HG03159 (cell line): ENCODE results near the gene RPL19.
"Not testable (repeated sequence)": the region's sequence is repeated elsewhere in the genome, so short reads cannot be mapped to it uniquely, and the experiment has no call there.

ENCODE experiments used
- ATAC-seq: cut with Tn5 transposase; IDR thresholded peaks from one replicate; pipeline ENCODE4 v1.9.1; 2021; ENCODE audit warnings: mild to moderate bottlenecking, moderate library complexity; ENCODE audit not compliant: unreplicated experiment

The RPL19 gene

GRCh38 chr17:39200070-39200879 is at the start of gene RPL19:
Gene RPL19 (plus strand): TSS chr17:39200283. CDS start chr17:39200345, 62 bp downstream.
- peak; percentile 59 for ATAC-seq

DNA sequence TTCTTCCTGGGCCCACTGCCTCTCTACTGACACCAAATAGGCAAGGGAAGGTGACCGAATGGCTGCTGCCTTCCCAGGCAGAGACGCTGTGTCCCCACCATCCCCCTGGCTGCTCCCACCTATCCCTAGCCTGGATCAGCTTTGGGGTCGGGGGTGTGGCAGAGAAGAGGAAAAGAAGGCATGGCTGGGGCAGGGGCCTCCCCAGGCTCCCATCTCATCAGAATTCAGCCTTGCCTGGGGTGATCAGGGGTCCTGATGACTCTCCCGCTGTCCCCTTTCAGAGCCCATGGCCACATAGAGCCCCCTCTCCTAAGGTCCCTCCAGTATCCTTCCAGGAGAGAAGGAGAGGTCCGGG is 49.3 kb upstream of the RPL19 start:
- no peak for ATAC-seq

DNA sequence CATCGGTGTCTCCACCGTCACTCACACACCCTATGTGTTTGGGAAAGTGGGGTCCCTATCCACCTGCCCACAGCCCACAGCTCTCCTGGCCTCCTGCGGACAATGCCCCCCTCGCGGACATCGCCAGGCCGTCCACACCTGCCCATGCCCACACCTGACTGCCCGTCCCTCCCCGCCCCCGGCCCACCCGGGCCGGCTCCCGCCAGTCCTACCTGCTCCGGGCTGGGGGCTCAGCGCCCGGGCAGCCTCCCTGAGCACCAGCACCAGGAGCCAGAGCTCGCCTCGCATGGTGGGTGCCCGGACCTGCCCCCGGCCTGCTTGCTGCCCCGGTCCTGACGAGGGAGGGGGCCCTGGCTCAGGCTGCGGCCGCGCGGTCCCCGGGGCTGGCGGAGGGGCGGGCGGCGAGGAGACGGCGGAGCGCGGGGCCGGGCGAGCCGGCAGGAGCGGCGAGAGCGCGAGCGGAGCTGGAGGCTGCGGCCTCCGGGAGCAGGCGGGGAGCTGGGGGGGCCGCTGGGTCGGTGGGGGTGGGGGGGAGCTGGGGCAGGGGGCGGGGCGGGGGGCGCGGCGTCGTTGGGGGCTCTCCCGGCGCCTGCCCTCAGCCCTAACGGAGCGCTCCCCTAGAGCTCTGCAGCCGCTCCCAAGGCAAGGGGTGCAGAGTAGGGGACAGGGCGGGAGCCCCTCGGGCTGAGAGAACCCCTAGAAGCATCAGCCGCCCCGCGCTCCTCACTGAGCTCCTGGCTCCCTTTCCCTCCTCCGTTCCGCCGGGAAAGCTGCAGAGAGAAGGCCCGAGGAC is 48.7 kb upstream of the RPL19 start, which contains the start of gene PLXDC1:
PLXDC1 (minus strand) TSS at position 488 of the 793 bp plus-strand sequence; CDS start at position 288, 200 bp downstream.
- ATAC-seq: no peak

- ATAC-seq: no peak
These were observed 47.9 kb upstream of the RPL19 start for GRCh38 chr17:39151943-39152818.

- peak; percentile 59 for ATAC-seq
These were observed 46.5 kb upstream of the RPL19 start for GRCh38 chr17:39153599-39154051.

GRCh38 chr17:39155654-39156053 is 44.4 kb upstream of the RPL19 start:
- ATAC-seq: no peak

DNA sequence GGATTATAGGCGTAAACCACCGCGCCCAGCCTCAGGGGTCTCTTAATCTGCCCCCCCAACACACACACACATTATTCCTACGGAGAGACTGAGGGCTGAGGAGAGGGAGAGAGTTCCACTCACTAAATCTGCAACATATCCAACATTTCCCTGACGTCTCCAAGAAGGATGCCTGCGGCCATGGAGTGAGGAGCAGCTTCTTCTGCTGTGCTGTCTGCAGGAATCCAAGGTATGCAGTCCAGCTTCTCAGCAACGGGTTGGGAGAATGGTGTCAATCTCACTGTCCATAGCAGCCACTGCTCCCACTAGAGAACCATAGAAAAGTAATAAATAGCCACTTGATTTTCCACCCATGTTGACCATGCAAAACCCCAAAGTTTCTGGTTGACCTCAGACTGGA is 43.6 kb upstream of the RPL19 start:
- ATAC-seq: no peak

- ATAC-seq: no peak
These were observed 41.5 kb upstream of the RPL19 start for GRCh38 chr17:39158623-39159022.

GRCh38 chr17:39161962-39162361 is 38.1 kb upstream of the RPL19 start:
- ATAC-seq: no peak

- peak; percentile 80 for ATAC-seq
These were observed 35.4 kb upstream of the RPL19 start for GRCh38 chr17:39164675-39165143.

GRCh38 chr17:39165178-39165840 is 34.8 kb upstream of the RPL19 start:
- no peak for ATAC-seq

DNA sequence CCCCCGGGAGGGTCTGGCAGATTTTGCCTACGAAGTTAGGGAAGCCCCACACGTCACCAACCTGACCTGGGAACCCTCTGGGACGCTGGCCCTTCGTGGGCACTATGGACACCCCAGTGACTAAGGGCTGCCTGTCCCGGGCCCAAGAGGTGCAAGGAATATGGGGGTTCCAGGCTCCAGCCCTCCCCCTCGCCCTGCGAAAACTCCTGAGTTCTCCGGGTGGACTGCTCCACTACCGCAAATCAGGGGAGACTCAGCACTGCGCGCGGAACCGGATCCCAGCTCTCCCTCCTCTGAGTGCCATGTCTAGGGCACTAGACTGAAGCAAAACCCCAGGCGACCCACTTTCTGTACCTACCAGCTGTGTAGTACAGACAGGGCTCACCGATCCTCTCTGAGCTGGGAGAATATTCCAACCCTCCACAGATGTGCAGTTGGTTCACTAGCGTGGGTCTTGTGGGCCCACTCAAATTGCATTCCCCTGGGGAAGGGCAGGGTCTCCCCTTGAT is 34.2 kb upstream of the RPL19 start, which contains the start of gene ARL5C:
ARL5C (minus strand) TSS at position 321 of the 509 bp plus-strand sequence. CDS start 401 bp downstream, outside the sequence.
- no peak for ATAC-seq

- no peak for ATAC-seq
These were observed 33.4 kb upstream of the RPL19 start for GRCh38 chr17:39166437-39167335.

DNA sequence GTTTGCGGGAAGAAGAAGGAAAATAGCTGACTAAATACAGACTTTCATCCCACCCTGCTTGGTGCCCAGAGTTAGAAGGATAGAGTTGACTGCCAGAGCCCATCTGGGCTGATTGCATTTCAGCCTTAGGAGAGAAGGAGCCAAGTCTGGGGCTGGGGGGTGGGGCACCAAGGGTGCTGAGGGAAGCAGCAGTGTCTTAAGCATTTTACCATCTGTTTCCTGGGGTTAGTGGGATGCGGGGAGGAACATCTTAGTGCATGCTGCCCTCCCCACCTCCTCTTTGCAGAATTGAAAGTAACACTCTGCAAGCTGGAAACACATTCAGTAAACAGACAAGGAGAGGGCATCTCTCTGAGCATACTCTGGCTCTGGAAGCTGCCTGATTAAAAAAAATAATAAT is 32.6 kb upstream of the RPL19 start:
- ATAC-seq: no peak

GRCh38 chr17:39168503-39168902 is 31.6 kb upstream of the RPL19 start:
- not testable (repeated sequence) for ATAC-seq

DNA sequence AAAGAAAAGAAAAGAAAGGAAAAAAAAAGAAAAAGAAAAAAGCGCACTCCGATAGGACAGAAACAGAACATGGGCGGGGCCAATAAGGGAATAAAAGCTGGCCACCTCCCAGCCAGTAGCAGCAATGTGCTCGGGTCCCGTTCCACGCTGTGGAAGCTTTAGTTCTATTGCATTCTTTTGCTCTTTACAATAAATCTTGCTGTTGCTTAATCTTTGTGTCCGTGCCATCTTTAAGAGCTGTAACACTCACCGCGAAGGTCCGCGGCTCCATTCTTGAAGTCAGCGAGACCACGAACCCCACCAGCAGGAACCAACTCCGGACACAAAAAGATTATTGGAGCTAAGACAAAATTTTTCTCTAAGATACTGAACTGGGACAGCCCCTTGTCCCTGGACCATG is 31.0 kb upstream of the RPL19 start:
- ATAC-seq: no peak

- ATAC-seq: no peak
These were observed 30.6 kb upstream of the RPL19 start for GRCh38 chr17:39169518-39169917.

DNA sequence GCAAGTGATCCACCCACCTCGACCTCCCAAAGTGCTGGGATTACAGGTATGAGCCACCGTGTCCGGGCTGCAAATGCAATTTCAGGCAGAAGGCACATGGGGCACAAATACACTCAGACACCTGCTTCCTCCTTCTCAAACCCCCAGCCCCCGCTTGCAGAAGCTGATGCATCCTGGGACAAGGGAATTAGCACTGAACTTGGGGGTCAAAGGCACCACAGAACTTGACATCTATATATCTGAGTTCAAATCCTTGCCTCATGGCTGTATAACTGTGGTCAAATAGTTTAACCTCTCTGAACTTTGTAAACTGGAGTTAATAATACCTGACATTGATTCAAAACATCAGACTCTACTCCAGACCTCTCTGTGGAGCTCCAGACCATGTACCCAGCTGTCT is 30.0 kb upstream of the RPL19 start:
- no peak for ATAC-seq

GRCh38 chr17:39170558-39170957 is 29.5 kb upstream of the RPL19 start:
- no peak for ATAC-seq
